ENCODE measurements around the gene SPOPL.
"Not testable (repeated sequence)": the region's sequence is repeated elsewhere in the genome, so short reads cannot be mapped to it uniquely, and the experiment has no call there.

The SPOPL gene

GRCh38 chr2:138523673-138524042, 22.1 kb downstream of the SPOPL start:
- DNase-seq (ENCODE audit: low spot score) = not testable (repeated sequence)

DNA sequence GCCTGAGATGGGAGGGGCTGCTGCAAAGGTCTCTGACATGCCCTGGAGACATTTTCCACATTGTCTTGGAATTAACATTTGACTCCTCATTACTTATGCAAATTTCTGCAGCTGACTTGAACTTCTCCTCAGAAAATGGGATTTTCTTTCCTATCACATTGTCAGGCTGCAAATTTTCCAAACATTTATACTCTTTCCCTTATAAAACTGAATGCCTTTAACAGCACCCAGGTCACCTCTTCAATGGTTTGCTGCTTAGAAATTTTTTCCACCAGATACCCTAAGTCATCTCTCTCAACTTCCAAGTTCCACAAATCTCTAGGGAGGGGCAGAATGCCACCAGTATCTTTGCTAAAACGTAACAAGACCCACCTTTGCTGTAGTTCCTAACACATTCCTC, 22.8 kb downstream of the SPOPL start:
- DNase-seq (ENCODE audit: low spot score) = not testable (repeated sequence)

GRCh38 chr2:138531913-138532312, 30.3 kb downstream of the SPOPL start:
- DNase-seq (ENCODE audit: low spot score) = no peak

- no peak for DNase-seq (ENCODE audit: low spot score)
Measured at GRCh38 chr2:138534791-138535190, 33.2 kb downstream of the SPOPL start.

- peak; percentile 22 for DNase-seq (ENCODE audit: low spot score)
Measured at GRCh38 chr2:138536302-138536701, 34.7 kb downstream of the SPOPL start.

- no peak for DNase-seq (ENCODE audit: low spot score)
Measured at GRCh38 chr2:138536740-138537139, 35.2 kb downstream of the SPOPL start.

DNA sequence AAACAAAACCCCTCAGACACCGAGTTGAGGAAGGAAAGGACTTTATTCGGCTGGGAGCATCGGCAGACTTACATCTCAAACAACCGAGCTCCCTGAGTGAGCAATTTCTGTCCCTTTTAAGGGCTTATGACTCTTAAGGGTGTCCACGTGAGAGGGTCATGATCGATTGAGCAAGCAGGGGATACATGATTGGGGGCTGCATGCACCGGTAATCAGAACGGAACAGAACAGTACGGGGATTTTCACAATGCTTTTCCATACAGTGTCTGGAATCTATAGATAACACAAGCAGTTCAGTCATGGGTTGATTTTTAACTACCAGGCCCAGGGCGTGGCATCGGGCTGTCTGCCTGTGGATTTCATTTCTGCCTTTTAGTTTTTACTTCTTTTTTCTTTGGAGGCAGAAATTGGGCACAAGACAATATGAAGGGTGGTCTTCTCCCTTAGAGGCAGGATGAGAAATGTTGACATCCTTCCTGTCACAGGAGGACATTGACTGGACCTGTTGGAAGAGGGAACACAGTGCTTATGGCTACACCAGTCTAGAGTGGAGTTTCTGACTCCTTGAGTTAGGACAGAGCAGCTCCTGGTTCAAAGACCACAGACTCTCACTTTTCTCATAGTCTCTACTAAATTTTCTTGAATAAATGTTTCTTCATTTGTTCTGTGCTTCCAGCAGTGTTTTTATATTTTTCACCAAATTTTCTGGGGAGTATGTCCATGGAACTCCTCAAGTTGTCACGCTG, 35.8 kb downstream of the SPOPL start:
- DNase-seq (ENCODE audit: low spot score) = no peak

- DNase-seq (ENCODE audit: low spot score) = not testable (repeated sequence)
Measured at GRCh38 chr2:138544206-138544605, 42.6 kb downstream of the SPOPL start.

- DNase-seq (ENCODE audit: low spot score) = no peak
Measured at GRCh38 chr2:138548796-138549195, 47.2 kb downstream of the SPOPL start.

- DNase-seq (ENCODE audit: low spot score) = no peak
Measured at GRCh38 chr2:138550172-138550571, 48.6 kb downstream of the SPOPL start.

DNA sequence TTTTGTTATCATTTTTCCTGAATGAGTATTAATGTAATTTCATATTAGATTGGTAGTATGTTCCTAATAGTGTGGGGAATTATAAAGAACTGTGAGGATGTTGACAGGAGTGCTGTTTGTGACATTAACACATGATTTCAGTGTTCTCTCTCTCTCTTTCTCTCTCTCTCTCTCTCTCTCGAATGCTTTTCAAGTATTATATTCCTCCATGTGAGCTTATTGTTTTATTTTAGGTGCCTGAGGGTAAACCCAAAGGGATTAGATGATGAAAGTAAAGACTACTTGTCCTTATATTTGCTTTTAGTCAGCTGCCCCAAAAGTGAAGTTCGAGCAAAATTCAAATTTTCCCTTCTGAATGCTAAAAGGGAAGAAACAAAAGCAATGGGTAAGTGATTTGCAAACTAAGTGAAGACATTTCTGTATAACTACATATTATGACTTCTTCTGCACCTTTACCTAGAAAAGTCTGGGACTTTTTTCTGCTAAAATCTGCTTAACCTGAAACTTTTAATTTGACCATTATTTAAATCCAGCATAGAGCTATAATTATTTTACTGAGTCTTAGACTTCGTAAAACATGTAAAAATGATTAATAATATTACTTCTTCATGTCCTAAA, 49.2 kb downstream of the SPOPL start:
- DNase-seq (ENCODE audit: low spot score) = no peak

GRCh38 chr2:138554123-138554522, 52.6 kb downstream of the SPOPL start:
- DNase-seq (ENCODE audit: low spot score) = no peak

- no peak for DNase-seq (ENCODE audit: low spot score)
Measured at GRCh38 chr2:138559641-138560040, 58.1 kb downstream of the SPOPL start.

DNA sequence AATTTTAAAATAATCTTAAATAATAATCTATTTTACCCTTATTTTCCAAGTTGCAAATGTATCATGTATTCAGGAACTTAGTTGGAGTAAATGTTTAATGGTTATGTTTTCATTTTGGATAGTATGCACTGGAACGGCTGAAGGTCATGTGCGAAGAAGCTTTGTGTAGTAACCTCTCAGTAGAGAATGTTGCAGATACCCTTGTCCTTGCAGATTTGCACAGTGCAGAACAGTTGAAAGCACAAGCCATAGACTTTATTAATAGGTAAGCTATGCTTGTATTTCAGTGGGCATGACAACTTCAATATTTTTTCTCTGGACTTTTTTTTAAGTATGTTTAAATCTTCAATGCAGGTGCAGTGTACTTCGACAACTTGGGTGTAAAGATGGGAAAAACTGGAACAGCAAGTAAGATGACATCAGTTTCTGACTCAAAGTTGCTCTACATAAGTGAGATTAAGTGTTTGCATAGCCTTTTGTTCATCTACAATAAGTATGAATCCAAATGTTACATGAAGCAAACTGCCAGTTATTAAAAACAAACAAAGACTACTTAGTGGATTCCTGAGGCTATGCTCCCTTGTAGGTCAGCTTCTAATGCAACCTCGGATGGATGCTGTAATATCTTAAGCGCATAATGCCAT, 63.1 kb downstream of the SPOPL start:
- DNase-seq (ENCODE audit: low spot score) = no peak

GRCh38 chr2:138565230-138565598, 63.6 kb downstream of the SPOPL start:
- DNase-seq (ENCODE audit: low spot score) = no peak

GRCh38 chr2:138572318-138572717, 70.7 kb downstream of the SPOPL start:
- no peak for DNase-seq (ENCODE audit: low spot score)

- DNase-seq (ENCODE audit: low spot score) = no peak
Measured at GRCh38 chr2:138577066-138577465, 75.5 kb downstream of the SPOPL start.

GRCh38 chr2:138579556-138579955, 78.0 kb downstream of the SPOPL start:
- no peak for DNase-seq (ENCODE audit: low spot score)

DNA sequence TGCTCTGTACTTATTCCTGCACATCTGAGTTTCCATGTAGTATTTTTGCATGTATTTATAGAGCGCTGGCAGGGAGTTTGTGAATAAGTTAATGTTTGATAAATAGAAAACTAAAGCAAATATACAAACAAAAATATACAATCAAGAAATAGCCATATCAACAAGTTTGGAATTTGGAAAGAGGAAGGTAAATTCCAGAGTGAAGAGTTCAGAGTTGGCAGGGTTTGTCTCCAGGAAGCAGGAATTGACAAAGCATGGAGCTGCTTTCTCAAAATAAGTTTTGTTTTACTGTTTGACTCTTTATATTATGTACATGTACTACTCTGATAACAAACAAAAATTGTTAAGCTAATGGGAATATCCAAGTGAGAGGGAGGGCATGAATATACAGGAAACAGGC, 80.3 kb downstream of the SPOPL start:
- no peak for DNase-seq (ENCODE audit: low spot score)

DNA sequence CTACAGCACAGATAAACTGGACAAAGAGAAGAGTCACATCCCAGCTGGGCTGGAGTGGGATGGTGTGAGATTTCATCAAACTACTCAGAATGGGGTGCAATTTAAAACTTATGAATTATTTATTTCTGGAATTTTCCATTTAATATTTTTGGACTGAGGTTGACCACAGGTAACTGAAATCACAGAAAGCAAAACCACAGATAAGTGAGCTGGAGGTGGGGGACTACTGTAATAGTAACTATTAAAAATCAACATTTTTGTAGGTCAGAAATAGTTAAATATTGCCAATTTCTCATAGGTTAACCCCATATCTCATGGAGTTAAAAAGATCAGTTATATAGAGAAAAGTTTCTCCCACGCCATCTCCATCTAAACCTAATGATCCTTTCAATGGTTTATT, 88.1 kb downstream of the SPOPL start:
- DNase-seq (ENCODE audit: low spot score) = no peak

GRCh38 chr2:138596403-138596802, 94.8 kb downstream of the SPOPL start:
- DNase-seq (ENCODE audit: low spot score) = no peak

- no peak for DNase-seq (ENCODE audit: low spot score)
Measured at GRCh38 chr2:138600732-138601457, 99.3 kb downstream of the SPOPL start.

Data from iPS-NIHi11 (cell line).